ENCODE data around the gene COL1A1.

The COL1A1 gene

DNA sequence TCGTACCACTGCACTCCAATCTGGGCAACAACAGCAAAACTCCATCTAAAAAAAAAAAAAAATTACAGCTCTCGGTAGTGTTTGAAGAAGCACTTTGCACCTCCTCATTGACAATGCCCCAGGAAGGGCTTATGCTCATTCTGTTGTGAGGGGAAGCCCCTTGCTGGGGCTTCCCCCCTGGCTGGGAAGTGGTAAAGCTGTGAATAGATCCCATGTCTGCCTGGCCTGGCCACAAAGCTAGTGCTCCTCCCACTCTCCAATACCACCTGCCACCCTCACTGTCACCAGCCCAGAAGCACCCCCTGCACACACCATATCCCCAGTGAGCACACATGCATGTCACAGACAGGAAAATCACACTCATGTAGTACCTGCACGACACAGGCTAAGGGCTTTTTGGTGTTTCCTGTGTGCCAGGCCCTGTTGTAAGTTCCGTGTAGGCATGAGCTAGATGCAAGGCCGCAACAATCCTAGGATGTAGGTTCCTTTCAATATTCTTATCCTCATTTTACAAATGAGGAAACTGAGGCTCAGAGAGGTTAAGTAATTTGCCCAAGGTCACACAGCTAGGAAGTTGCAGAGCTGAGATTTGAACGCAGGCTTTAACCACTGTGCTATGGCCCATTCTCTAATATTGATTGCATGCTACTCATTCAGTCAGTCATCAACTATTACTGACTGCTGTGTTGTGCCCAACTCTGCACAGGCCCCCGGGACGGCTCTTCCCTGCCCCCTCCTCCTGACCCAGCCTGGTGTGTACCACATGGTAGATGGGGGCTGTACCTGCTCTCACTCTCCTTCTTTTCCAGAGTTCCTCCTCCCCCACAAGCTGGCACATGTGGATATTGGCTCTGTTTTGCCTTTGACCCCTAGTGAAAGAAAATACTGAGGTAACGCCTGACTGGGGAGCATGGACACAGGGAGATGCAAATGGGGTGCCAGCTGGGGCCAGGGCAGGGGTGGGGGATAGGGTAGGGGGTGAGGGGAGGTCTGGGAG is 11.9 kb upstream of the COL1A1 start:
- peak; percentile 63 for DNase-seq (ENCODE audit: low spot score)

GRCh38 chr17:50212121-50212843 is 10.9 kb upstream of the COL1A1 start:
- no peak for DNase-seq (ENCODE audit: low spot score)

DNA sequence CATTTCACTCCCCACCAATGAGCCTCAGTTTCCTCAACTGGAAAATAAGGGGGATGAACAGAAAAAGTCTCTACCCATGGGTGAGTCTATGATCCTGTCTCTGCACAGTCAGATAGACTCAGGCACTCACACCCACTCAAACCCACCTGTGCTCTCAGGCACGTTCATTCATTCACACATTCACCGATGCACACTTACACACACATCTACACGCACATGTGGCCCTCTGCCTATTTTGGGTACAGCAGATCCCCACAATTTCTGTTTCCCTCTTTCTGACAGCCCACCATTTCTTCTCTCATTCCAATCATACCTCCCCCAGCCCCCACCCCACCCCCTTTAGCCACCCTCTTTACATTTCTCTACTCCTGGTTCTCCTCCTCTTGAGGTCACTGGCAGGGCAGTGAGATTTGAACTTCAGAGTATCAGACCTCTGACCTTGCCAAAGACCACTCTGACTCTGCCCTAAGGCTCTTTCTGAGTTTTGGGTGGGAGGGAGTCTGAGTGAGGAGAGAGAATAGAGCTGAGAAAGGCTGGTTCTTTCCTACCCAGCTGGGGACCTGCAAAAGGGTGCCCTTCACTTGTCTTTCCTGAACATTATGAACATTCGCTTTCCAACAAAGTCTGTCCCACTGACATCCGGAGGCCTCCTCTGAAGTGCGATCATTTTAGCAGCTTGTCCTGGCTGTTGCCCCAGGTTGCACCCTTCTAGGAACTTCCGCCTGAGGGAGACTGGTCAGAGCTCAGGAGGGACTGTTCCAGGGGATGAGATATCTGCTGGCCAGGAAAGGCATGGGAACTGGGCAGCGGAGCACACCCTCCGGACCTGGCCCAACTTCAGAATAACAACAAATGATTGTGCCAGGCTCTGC is 10.1 kb upstream of the COL1A1 start:
- no peak for DNase-seq (ENCODE audit: low spot score)

GRCh38 chr17:50210240-50211225 is 9.1 kb upstream of the COL1A1 start:
- no peak for DNase-seq (ENCODE audit: low spot score)

- no peak for DNase-seq (ENCODE audit: low spot score)
These were observed 8.2 kb upstream of the COL1A1 start for GRCh38 chr17:50209472-50210239.

DNA sequence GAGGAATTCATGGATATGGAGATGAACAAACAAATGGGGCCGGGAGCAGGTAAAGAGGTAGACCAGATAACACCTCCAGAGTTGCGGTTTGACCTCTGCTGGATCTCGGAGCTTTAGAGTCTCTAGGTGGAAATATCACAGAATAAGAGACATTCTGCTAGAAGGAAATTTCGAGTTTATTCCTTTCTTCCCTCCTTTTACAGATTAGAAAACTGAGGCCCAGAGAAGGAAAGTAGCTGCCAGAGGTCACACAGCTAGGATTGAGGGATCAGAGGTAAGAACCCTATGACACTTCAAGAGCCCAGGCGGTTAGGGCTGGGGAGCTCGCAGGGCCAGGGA is 7.7 kb upstream of the COL1A1 start:
- DNase-seq (ENCODE audit: low spot score) = no peak

GRCh38 chr17:50208611-50209061 is 7.2 kb upstream of the COL1A1 start:
- DNase-seq (ENCODE audit: low spot score) = no peak

DNA sequence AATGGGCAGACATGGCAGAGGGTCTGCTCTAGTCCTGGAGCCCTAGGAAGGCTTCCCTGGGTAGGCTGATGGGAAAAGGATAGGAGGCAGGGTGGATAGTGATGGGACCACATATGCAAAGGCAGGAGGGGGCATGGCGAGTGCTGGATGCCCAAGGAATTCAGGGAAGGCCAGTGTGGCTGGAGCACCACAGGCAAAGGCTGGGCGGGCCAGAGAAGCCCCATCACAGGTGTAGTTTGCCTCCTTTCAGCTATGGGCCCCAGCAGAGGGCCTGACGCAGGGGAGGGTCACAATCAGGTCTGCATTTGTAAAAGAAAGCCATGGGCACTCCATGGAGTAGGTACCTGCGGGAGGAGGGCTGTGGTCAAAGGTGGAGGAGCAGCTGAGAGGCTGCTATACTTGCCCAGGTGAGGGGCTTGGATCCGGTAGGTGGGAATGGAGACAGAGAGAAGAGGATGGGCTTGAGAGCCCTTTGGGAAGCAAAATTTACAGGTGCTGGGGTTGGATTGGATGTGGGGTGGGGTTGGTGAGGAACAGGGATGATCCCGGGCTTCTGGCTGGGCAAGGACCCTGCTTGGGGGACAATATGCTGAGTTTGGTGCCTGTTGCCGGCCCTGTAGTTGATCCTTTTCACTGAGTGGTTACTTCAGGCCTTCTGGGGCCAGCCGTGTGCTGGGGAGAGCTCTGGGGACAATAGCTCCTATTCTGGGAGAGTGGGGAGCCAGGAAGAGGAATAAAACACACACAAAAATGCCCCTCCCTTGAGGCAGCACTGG is 6.5 kb upstream of the COL1A1 start:
- DNase-seq (ENCODE audit: low spot score) = no peak

- no peak for DNase-seq (ENCODE audit: low spot score)
These were observed 5.9 kb upstream of the COL1A1 start for GRCh38 chr17:50207315-50207714.

- no peak for DNase-seq (ENCODE audit: low spot score)
These were observed 5.3 kb upstream of the COL1A1 start for GRCh38 chr17:50206604-50207293.

DNA sequence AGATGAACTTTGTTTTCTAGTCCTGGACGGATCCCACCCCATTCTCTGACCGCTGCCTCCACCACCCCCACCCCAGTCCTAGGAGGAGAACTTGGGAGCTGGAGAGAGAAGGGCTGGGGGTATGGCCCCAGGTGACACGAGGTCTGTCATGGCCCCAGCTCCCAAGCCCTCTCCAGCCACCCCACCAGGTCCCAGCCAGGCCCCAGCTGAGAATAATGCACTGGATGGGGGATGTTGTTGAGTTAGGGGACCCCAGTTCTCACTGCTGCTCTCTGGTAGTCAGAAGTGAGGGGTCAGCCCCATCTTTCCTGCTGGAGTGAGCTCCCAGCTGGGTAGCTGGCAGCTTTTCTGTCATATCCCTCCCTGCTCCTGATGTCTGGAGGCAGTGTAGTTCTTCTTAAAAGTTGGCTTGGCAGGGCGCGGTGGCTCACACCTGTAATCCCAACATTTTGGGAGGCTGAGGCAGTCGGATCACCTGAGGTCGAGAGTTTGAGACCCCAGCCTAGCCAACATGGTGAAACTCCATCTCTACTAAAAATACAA is 4.6 kb upstream of the COL1A1 start:
- no peak for DNase-seq (ENCODE audit: low spot score)

DNA sequence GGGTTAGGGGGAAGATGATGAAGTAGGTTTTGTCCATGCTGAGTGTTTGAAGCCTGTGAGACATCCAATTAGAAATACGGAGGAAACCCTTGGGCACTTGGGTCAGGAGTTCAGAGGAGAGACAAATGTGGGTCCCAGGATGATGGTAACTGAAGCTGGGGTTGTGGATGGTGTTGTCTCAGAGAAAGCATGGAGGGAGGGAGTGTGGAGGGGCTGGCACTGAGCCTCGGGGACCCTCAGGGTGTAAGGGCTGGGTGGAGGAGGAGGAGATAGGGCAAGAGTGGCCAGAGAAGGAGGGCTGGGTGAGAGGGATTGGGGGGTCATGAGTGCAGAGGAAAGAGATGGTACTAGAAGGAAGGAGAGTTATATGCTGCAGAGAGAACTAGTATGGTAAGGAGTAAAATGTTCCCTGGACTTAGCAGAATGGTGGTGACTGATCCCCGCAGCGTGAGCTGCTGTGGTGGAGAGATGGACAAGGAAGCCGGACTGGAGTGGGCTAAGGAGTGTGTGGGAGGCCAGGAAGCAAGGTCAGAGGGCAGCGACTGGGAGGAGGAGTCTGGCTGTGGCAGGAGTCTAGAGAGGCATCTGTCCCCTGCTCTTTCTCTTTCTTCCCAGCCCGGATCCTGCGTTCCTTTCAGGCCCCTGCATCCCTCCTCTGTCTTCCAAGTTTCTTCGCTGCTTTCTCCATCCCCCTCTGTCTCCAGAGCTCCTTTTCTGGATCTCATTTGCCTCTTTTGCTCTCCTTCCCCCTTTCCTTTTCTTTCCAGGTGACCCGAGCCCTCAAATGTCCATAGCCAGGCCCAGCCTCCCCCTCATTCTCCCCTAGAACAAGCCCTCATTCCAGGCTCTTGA is 3.9 kb upstream of the COL1A1 start:
- no peak for DNase-seq (ENCODE audit: low spot score)

DNA sequence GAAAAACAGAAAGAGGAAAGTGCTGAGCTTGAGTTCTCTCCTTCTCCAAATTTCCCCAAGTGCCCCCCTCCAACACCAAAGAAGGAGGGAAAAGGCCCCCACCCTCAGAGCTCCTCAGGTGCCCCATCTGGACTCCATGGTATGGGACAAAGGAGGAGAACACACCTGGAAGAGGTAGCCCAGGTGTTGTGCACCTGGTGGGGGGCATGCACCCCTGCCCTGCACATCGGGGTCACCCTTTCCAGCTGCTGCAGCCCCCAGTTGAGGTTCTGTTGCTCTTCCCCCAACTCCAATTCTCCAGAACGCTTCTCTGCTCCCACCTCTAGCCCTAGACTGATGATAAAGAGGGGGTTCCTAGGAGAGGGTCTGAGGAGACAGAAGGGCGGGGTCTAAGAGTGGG is 3.0 kb upstream of the COL1A1 start:
- DNase-seq (ENCODE audit: low spot score) = no peak

- DNase-seq (ENCODE audit: low spot score) = no peak
These were observed 2.3 kb upstream of the COL1A1 start for GRCh38 chr17:50203604-50204345.

- DNase-seq (ENCODE audit: low spot score) = no peak
These were observed 1.7 kb upstream of the COL1A1 start for GRCh38 chr17:50203086-50203485.

- DNase-seq (ENCODE audit: low spot score) = peak; percentile 96
These were observed 765 bp downstream of the COL1A1 start for GRCh38 chr17:50200457-50201275.
